HCEC 1CT (cell line): Measurements from ENCODE around the gene AHCYL1.
"Not testable (repeated sequence)": the region's sequence is repeated elsewhere in the genome, so short reads cannot be mapped to it uniquely, and the experiment has no call there.

Experiments used
- DNase-seq: peaks from one replicate; pipeline ENCODE4 v3.0.0-alpha.2; 2017

AHCYL1 gene

GRCh38 chr1:109984456-109985246, at the start of gene AHCYL1:
TSS of gene AHCYL1 (plus strand) at chr1:109984765. CDS start at chr1:109985053, 288 bp downstream.
- peak; percentile 99 for DNase-seq

GRCh38 chr1:109935451-109935900, 49.1 kb upstream of the AHCYL1 start:
- no peak for DNase-seq

- no peak for DNase-seq
Observed at GRCh38 chr1:109937738-109938137, 46.8 kb upstream of the AHCYL1 start.

- no peak for DNase-seq
Observed at GRCh38 chr1:109938556-109938955, 46.0 kb upstream of the AHCYL1 start.

- DNase-seq: no peak
Observed at GRCh38 chr1:109942434-109942833, 42.1 kb upstream of the AHCYL1 start.

- no peak for DNase-seq
Observed at GRCh38 chr1:109944541-109944940, 40.0 kb upstream of the AHCYL1 start.

GRCh38 chr1:109946511-109946910, 38.1 kb upstream of the AHCYL1 start:
- DNase-seq: no peak

- no peak for DNase-seq
Observed at GRCh38 chr1:109947582-109948284, 36.8 kb upstream of the AHCYL1 start.

- no peak for DNase-seq
Observed at GRCh38 chr1:109948285-109948630, 36.3 kb upstream of the AHCYL1 start.

- no peak for DNase-seq
Observed at GRCh38 chr1:109950038-109950437, 34.5 kb upstream of the AHCYL1 start.

GRCh38 chr1:109950509-109950908, 34.1 kb upstream of the AHCYL1 start:
- no peak for DNase-seq

GRCh38 chr1:109951501-109951900, 33.1 kb upstream of the AHCYL1 start:
- DNase-seq: not testable (repeated sequence)

- no peak for DNase-seq
Observed at GRCh38 chr1:109954041-109954512, 30.5 kb upstream of the AHCYL1 start.

- no peak for DNase-seq
Observed at GRCh38 chr1:109959632-109959973, 25.0 kb upstream of the AHCYL1 start.

GRCh38 chr1:109959974-109960744, 24.4 kb upstream of the AHCYL1 start:
- DNase-seq: peak; percentile 87

GRCh38 chr1:109960745-109961094, 23.8 kb upstream of the AHCYL1 start:
- DNase-seq: no peak

- peak; percentile 11 for DNase-seq
Observed at GRCh38 chr1:109963864-109964263, 20.7 kb upstream of the AHCYL1 start.

GRCh38 chr1:109969146-109969829, 15.3 kb upstream of the AHCYL1 start:
- DNase-seq: peak; percentile 85

GRCh38 chr1:109969907-109970306, 14.7 kb upstream of the AHCYL1 start:
- no peak for DNase-seq

GRCh38 chr1:109971559-109971958, 13.0 kb upstream of the AHCYL1 start:
- no peak for DNase-seq

- DNase-seq: no peak
Observed at GRCh38 chr1:109974191-109974590, 10.4 kb upstream of the AHCYL1 start.

- DNase-seq: peak; percentile 95
Observed at GRCh38 chr1:109975718-109976117, 8.8 kb upstream of the AHCYL1 start.

GRCh38 chr1:109976762-109977161, 7.8 kb upstream of the AHCYL1 start:
- no peak for DNase-seq
